ENCODE measurements around the gene ZDHHC24. TPM values are rescaled to one million over a fixed set of nuclear protein-coding genes. Genes with fewer than 3 reads are reported as not detected.

Gene ZDHHC24
- polyA plus RNA-seq, 1 donor from 2014 or later, result 15.9 TPM

GRCh38 chr11:66523611-66524010 lies 22.2 kb downstream of the ZDHHC24 start:
- TF ChIP-seq POLR2AphosphoS5 (IDR thresholded peaks at IDR 0.05) (no peak), EP300 (conservative IDR thresholded peaks at IDR 0.05; ENCODE audit: poor library complexity, severe bottlenecking) (no peak), MXI1 (conservative IDR thresholded peaks at IDR 0.05; ENCODE audit: poor library complexity, severe bottlenecking) (no peak), EZH2 (IDR thresholded peaks at IDR 0.05; ENCODE audit: borderline replicate concordance, insufficient read depth, low read length, poor library complexity, severe bottlenecking) (no peak), REST (IDR thresholded peaks at IDR 0.05; ENCODE audit: borderline replicate concordance) (no peak), RAD21 (conservative IDR thresholded peaks at IDR 0.05) (no peak), TAF1 (IDR thresholded peaks at IDR 0.05; ENCODE audit: low read depth) (no peak), CTCF (IDR thresholded peaks at IDR 0.05; ENCODE audit: poor library complexity, severe bottlenecking) (no peak)
- Histone ChIP-seq H4K20me1 (ENCODE audit: insufficient read depth) (no peaks in the 10 kb centered on the region), H3K27ac (ENCODE audit: low read length) (no peak overlapping the region), H3F3A (ENCODE audit: insufficient read depth, low read length, poor library complexity, severe bottlenecking) (no peaks in the 10 kb centered on the region), H3K9me2 (ENCODE audit: insufficient read depth, low read length) (no peaks in the 10 kb centered on the region), H3K9me3 (ENCODE audit: low read length) (no peaks in the 10 kb centered on the region), H3K4me2 (ENCODE audit: low read length) (no peak overlapping the region), H3K79me2 (replicated peaks; ENCODE audit: insufficient read depth, low read length) (no peaks in the 10 kb centered on the region), H3K36me3 (ENCODE audit: insufficient read depth, low read length) (no peaks in the 10 kb centered on the region), H2AFZ (ENCODE audit: low read depth, low read length) (no peak overlapping the region), H3K9ac (ENCODE audit: low read length) (no peak overlapping the region), H3K27me3 (ENCODE audit: insufficient read depth, low read depth, low read length) (no peaks in the 10 kb centered on the region), H3K4me3 (ENCODE audit: low read length) (no peak overlapping the region)

GRCh38 chr11:66510990-66511339 lies 34.9 kb downstream of the ZDHHC24 start:
- Histone ChIP-seq H3F3A (ENCODE audit: insufficient read depth, low read length, poor library complexity, severe bottlenecking) (no peaks in the 10 kb centered on the region), H3K9me3 (ENCODE audit: low read length) (no peaks in the 10 kb centered on the region), H3K4me2 (ENCODE audit: low read length) (peak overlapping the region; percentile 100), H3K79me2 (replicated peaks; ENCODE audit: insufficient read depth, low read length) (peaks cover 17% of the 10 kb centered on the region), H3K4me3 (ENCODE audit: low read length) (peak overlapping the region; percentile 97), H3K36me3 (ENCODE audit: insufficient read depth, low read length) (no peaks in the 10 kb centered on the region), H3K9ac (ENCODE audit: low read length) (peak overlapping the region; percentile 85), H3K27ac (ENCODE audit: low read length) (peak overlapping the region; percentile 85), H2AFZ (ENCODE audit: low read depth, low read length) (peak overlapping the region; percentile 62), H3K9me2 (ENCODE audit: insufficient read depth, low read length) (no peaks in the 10 kb centered on the region), H3K27me3 (ENCODE audit: insufficient read depth, low read depth, low read length) (no peaks in the 10 kb centered on the region), H4K20me1 (ENCODE audit: insufficient read depth) (no peaks in the 10 kb centered on the region)
- no peak for TF ChIP-seq EZH2 (IDR thresholded peaks at IDR 0.05; ENCODE audit: borderline replicate concordance, insufficient read depth, low read length, poor library complexity, severe bottlenecking)
- no peak for TF ChIP-seq MXI1 (conservative IDR thresholded peaks at IDR 0.05; ENCODE audit: poor library complexity, severe bottlenecking)
- TF ChIP-seq SMC3 (conservative IDR thresholded peaks at IDR 0.05; ENCODE audit: poor library complexity), result no peak
- TF ChIP-seq REST (IDR thresholded peaks at IDR 0.05; ENCODE audit: borderline replicate concordance), result no peak
- TF ChIP-seq EP300 (conservative IDR thresholded peaks at IDR 0.05; ENCODE audit: poor library complexity, severe bottlenecking), result no peak
- no peak for TF ChIP-seq CTCF (IDR thresholded peaks at IDR 0.05; ENCODE audit: poor library complexity, severe bottlenecking)
- TF ChIP-seq TAF1 (IDR thresholded peaks at IDR 0.05; ENCODE audit: low read depth), result no peak
- no peak for TF ChIP-seq POLR2AphosphoS5 (IDR thresholded peaks at IDR 0.05)
- TF ChIP-seq RAD21 (conservative IDR thresholded peaks at IDR 0.05), result no peak
